Endothelial cell of umbilical vein (primary cell): Measurements from ENCODE around the gene SSH3.

ENCODE experiments used
- EZH2 ChIP-seq: IDR thresholded peaks from 2 replicates; pipeline ENCODE4 v1.6.1; 2012; ENCODE audit warnings: borderline replicate concordance, low read depth, mild to moderate bottlenecking, moderate library complexity, low read length, inconsistent platforms; ENCODE audit not compliant: severe bottlenecking
- FOS ChIP-seq: IDR thresholded peaks from 2 replicates; pipeline ENCODE4 v1.6.1; 2011; ENCODE audit warnings: mild to moderate bottlenecking, low read length, moderate library complexity, borderline replicate concordance; ENCODE audit not compliant: insufficient read depth
- GATA2 ChIP-seq: IDR thresholded peaks from 2 replicates; pipeline ENCODE4 v1.7.0; 2011; ENCODE audit warnings: low read depth, mild to moderate bottlenecking, moderate library complexity, mixed read lengths, low read length; ENCODE audit not compliant: insufficient read length, insufficient read depth
- JUN ChIP-seq: IDR thresholded peaks from 2 replicates; pipeline ENCODE4 v1.6.1; 2011; ENCODE audit warnings: borderline replicate concordance, low read depth; ENCODE audit not compliant: insufficient read length, insufficient read depth
- POLR2A ChIP-seq: IDR thresholded peaks from 2 replicates; pipeline ENCODE4 v1.6.1; 2012; ENCODE audit warnings: low read depth, mild to moderate bottlenecking, control low read depth, low read length
- POLR2AphosphoS5 ChIP-seq: IDR thresholded peaks from 2 replicates; pipeline ENCODE4 v1.6.1; 2012; ENCODE audit warnings: low read depth, mild to moderate bottlenecking, control low read depth, low read length, moderate library complexity; ENCODE audit not compliant: insufficient read depth
- TF ChIP-seq, protein P1 (sequence below): IDR thresholded peaks from 2 replicates; pipeline ENCODE4 v1.6.1; 2011; ENCODE audit not compliant: insufficient read depth, insufficient read length
- TF ChIP-seq, protein P2 (sequence below), 2 donors: IDR thresholded peaks; 1 replicate in 1 of 2; 2 replicates in 1 of 2; pipeline ENCODE4 v1.5.1; 2011; ENCODE audit warnings: low read length in 2 of 2, mild to moderate bottlenecking in 2 of 2, moderate library complexity in 2 of 2, control low read depth in 1 of 2, inconsistent platforms in 1 of 2, low read depth in 1 of 2; ENCODE audit not compliant: insufficient read depth in 1 of 2; ENCODE audit errors: extremely low read depth in 1 of 2

DNA sequence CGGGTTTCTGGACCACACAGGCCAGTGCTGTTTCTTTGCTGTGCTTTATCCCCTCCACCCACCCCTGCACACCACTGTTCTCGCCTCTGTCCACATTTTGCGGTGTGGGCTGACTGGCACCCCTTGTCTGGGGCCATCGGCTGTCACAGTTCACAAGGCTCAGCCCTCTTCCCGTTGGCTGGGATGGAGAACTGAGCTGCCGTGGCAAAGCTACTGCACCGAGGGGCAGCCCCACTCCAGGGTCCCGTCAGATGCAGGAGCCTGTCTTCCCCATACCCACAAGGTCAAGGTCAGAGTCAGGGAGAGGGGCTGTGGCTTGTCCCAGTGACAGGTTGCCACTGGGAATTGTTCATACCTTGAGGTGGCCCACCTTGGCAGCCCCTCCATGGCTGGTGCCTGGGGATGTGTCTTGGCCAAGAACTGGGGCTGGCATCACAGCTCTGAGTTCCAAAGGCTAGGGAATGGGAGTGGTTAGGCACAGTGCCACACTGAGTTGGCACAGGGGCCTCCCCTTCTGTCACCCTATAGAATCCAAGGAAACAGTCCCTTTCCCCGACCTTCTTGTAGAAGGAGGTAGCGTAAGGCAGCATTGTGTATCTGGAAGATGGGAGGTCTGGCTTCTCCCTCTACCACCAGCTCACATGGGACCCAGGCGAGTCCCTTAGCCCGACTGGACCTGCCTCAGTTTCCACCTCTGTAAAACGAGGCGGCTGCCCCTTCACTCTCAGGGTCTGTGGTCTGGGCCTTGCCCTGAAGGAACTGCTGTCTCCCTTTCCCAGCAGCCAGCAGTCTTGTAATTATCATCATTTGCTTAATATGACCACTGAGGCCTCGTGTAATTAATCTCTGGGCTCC, 33.7 kb upstream of the SSH3 start:
- no peak for TF ChIP-seq POLR2AphosphoS5
- peak; percentile 56 for TF ChIP-seq POLR2A
- TF ChIP-seq, protein P1, sequence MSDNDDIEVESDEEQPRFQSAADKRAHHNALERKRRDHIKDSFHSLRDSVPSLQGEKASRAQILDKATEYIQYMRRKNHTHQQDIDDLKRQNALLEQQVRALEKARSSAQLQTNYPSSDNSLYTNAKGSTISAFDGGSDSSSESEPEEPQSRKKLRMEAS, result no peak
- TF ChIP-seq, protein P2, sequence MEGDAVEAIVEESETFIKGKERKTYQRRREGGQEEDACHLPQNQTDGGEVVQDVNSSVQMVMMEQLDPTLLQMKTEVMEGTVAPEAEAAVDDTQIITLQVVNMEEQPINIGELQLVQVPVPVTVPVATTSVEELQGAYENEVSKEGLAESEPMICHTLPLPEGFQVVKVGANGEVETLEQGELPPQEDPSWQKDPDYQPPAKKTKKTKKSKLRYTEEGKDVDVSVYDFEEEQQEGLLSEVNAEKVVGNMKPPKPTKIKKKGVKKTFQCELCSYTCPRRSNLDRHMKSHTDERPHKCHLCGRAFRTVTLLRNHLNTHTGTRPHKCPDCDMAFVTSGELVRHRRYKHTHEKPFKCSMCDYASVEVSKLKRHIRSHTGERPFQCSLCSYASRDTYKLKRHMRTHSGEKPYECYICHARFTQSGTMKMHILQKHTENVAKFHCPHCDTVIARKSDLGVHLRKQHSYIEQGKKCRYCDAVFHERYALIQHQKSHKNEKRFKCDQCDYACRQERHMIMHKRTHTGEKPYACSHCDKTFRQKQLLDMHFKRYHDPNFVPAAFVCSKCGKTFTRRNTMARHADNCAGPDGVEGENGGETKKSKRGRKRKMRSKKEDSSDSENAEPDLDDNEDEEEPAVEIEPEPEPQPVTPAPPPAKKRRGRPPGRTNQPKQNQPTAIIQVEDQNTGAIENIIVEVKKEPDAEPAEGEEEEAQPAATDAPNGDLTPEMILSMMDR (IDR thresholded peaks at IDR 0.05; ENCODE audit: extremely low read depth in 1 of 2, insufficient read depth in 1 of 2, low read depth in 1 of 2, low read length in 2 of 2), result no peak
- TF ChIP-seq EZH2, result no peak
- TF ChIP-seq FOS, result no peak
- TF ChIP-seq JUN, result no peak
- no peak for TF ChIP-seq GATA2
